Mesangial cell (primary cell): ENCODE results near the gene ARHGAP15. TPM values are rescaled to one million over a fixed set of nuclear protein-coding genes. Genes with fewer than 3 reads are reported as not detected.

Experiments
- total RNA-seq: library from RNA; depleted of rRNA; stranded (reverse); fragments of >200 nt; gene quantifications from 2 replicates; pipeline ENCODE4 v1.2.3, GENCODE V29; 2015

Gene ARHGAP15
- not detected in 2 replicates for total RNA-seq

DNA sequence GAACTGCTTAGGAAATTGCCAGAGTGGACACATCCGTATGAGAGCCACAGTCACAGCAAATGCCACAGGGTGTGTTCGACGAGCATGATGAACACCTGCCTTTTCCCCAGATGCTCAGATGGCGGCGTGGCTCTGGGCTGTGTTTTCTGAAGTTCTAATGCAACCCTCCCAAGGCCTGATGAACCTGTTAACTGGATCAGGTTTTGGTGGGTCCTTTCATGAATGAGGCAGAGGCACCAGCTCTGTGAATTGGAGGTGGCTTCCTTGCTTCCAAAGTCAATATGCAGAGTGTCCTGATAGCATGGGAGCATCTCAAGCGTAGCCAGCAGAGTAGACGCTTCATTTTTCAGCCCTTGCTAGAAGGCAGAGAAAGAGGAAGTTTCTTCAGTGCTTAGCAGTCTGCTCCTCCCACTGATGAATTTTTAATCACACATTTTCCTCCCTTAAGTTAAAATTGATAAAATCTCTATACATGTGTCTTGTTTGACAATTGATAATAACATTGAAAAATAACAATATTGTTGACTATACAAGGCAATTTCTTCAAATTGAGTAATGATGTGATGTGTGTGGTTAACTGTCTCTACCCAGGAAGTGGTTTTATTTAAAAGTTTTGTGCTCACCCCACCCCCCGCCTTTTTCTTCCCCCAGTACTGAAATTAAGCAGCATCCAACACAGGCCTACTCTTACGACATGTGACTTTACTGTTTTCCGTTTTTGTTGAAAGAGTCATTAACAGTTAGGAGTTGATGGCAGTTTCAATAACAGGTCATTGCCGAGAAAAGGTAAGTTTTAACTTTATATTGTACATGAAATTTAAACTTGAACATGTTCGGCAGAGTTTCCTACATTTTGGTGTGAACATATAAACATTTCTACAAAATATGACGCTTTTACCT, at the start of gene ARHGAP15:
ARHGAP15 (plus strand) TSS at position 739 of the 900 bp plus-strand sequence.

